HG02588 (cell line): ENCODE data around the gene COL23A1.

Source experiments
- ATAC-seq: cut with Tn5 transposase; IDR thresholded peaks from one replicate; pipeline ENCODE4 v1.9.1; 2021; ENCODE audit warnings: mild to moderate bottlenecking, moderate library complexity; ENCODE audit not compliant: unreplicated experiment

Gene COL23A1

GRCh38 chr5:178560911-178561310 lies 29.3 kb downstream of the COL23A1 start:
- ATAC-seq = no peak

GRCh38 chr5:178557416-178557815 lies 32.8 kb downstream of the COL23A1 start:
- ATAC-seq = no peak

- no peak for ATAC-seq
Measured at GRCh38 chr5:178555771-178556211, 34.4 kb downstream of the COL23A1 start.

- ATAC-seq = no peak
Measured at GRCh38 chr5:178555005-178555404, 35.2 kb downstream of the COL23A1 start.

- no peak for ATAC-seq
Measured at GRCh38 chr5:178554311-178554710, 35.9 kb downstream of the COL23A1 start.

GRCh38 chr5:178553517-178553916 lies 36.7 kb downstream of the COL23A1 start:
- no peak for ATAC-seq

GRCh38 chr5:178551468-178551867 lies 38.7 kb downstream of the COL23A1 start:
- no peak for ATAC-seq

- no peak for ATAC-seq
Measured at GRCh38 chr5:178551059-178551458, 39.1 kb downstream of the COL23A1 start.

GRCh38 chr5:178548746-178549145 lies 41.4 kb downstream of the COL23A1 start:
- ATAC-seq = no peak

- ATAC-seq = no peak
Measured at GRCh38 chr5:178547753-178548415, 42.3 kb downstream of the COL23A1 start.

- no peak for ATAC-seq
Measured at GRCh38 chr5:178547052-178547666, 43.0 kb downstream of the COL23A1 start.

GRCh38 chr5:178546675-178547033 lies 43.5 kb downstream of the COL23A1 start:
- ATAC-seq = no peak

- ATAC-seq = no peak
Measured at GRCh38 chr5:178545941-178546674, 44.1 kb downstream of the COL23A1 start.

- ATAC-seq = no peak
Measured at GRCh38 chr5:178545176-178545575, 45.0 kb downstream of the COL23A1 start.

- ATAC-seq = no peak
Measured at GRCh38 chr5:178544166-178544834, 45.9 kb downstream of the COL23A1 start.

- ATAC-seq = no peak
Measured at GRCh38 chr5:178542455-178542854, 47.7 kb downstream of the COL23A1 start.

- no peak for ATAC-seq
Measured at GRCh38 chr5:178540526-178540925, 49.7 kb downstream of the COL23A1 start.

GRCh38 chr5:178538741-178539229 lies 51.4 kb downstream of the COL23A1 start:
- no peak for ATAC-seq

- no peak for ATAC-seq
Measured at GRCh38 chr5:178537467-178538371, 52.5 kb downstream of the COL23A1 start.
